GM19043 (cell line): Measurements from ENCODE around the gene F9.
A peak's percentile ranks its signal among the peaks of the same experiment; 100 is the strongest.
"Not testable (repeated sequence)": the region's sequence is repeated elsewhere in the genome, so short reads cannot be mapped to it uniquely, and the experiment has no call there.

ENCODE experiments used
- ATAC-seq: cut with Tn5 transposase; IDR thresholded peaks from one replicate; pipeline ENCODE4 v1.9.1; 2021; ENCODE audit warnings: low read depth; ENCODE audit not compliant: unreplicated experiment

The F9 gene

DNA sequence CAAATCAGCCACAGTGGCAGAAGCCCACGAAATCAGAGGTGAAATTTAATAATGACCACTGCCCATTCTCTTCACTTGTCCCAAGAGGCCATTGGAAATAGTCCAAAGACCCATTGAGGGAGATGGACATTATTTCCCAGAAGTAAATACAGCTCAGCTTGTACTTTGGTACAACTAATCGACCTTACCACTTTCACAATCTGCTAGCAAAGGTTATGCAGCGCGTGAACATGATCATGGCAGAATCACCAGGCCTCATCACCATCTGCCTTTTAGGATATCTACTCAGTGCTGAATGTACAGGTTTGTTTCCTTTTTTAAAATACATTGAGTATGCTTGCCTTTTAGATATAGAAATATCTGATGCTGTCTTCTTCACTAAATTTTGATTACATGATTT lies at the start of gene F9:
F9 (plus strand) TSS at position 190 of the 400 bp plus-strand sequence; CDS start at position 216, 26 bp downstream.
- no peak for ATAC-seq

DNA sequence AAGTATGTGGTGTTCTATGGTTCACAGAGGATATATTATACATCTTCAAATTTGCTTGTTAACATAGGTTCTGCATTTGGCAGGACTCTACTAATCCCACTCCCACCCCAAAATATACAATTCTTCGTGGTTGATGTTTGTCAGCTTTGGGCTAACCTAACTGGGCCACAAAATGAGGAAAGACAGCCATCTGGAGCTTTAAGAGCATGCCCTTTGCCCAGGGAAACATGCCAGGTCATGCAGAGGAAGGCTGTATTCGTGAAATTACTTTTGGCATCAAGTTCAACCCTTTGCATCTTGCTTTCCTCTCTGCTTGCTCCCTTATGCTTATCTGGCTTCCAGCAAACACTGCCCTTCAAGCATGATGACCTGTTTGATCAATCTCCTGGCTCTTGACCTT lies 46.8 kb upstream of the F9 start:
- no peak for ATAC-seq

DNA sequence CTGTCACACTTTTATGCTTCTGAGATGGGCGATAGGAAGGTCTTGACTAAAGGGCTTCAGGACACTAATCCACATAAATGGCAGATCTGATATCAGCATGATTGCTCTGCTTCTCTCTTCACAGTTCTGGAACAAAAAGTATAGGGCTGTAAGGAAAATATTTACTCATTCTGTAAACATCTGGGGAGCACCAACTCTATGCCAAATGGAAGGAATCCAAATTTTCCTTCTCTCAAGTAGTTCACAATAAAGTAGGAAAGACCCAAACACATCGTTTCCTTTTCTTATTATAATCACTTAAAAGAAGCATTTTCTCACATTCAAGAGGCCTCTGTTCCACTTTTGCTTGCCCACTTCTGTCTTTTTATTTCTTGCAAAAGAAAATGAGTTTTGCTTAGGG lies 45.9 kb upstream of the F9 start:
- no peak for ATAC-seq

DNA sequence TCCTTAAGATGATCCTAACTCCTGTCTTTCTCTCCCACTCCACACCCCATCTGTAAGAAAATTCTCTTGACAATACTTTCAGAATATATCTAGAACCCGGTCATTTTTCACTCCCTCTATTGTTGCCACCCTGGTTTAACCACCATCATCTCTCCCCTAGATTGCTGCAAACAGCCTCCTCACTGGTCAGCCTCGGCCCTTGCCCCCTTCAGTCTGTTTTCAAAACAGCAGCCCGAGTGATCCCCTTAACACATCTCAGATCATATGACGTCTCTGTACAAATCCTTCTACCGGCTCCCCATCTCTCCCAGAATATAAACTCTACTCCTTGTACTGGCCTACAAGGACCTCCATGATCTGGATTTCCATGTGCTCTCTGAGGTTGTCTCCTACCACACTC lies 35.2 kb upstream of the F9 start:
- ATAC-seq: no peak

DNA sequence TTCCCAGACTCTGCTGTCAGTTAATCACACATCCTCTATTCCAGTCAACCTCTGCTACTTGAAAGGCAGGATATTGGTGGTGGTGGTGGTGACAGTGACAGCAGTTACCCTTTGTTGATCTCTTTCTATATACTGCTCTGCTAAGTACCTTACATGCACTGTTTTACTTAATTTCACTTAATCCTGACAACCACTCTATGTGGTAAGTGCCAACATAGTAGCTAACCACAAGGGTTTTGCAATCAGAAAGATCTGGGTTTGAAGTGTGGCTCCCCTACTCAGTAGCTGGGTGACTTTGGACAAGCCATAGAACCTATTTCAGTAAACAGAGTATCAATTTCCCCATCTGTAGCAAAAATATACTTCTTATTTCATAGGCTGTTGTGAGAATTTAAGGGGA lies 24.2 kb upstream of the F9 start:
- ATAC-seq: no peak

DNA sequence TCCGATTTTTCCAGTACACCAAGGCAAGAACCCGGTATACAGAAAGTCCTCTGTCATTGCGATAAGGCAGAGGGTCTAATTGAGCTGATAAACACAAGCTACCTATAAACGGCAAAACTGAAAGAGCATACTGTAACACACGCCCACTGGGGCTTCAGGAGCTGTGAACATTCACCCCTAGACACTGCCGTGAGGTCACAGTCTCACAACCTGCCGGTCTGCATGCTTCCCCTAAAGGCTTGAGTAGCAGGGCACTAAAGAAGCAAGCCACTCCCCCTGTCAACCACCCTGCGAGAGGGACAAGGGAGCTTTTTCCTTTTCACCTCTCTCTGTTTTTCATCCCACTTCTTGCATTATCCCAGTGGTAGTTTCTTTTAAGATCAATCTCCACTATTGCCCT lies 22.4 kb upstream of the F9 start:
- no peak for ATAC-seq

DNA sequence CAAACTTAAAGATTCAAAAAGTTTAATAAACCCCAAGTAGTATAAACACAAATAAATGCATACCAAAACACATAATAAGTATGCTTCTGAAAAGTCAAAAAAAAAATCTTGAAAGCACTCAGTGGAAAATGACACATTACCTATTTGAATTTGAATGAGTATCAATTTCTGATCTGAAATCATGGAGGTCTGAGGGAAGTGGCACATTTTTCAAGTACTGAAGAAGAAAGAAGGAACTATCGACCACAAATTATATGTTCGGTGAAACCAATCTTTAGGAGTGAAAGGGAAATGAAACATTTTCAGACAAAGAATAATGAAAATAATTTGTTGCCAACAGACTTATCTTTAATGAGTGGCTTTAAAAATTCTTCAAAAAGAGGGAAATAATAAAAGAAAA lies 12.1 kb upstream of the F9 start:
- ATAC-seq: no peak

DNA sequence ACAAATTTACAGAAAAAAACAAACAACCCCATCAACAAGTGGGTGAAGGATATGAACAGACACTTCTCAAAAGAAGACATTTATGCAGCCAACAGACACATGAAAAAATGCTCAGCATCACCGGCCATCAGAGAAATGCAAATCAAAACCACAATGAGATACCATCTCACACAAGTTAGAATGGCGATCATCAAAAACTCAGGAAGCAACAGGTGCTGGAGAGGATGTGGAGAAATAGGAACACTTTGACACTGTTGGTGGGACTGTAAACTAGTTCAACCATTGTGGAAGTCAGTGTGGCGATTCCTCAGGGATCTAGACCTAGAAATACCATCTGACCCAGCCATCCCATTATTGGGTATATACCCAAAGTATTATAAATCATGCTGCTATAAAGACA lies 1.7 kb upstream of the F9 start:
- not testable (repeated sequence) for ATAC-seq

DNA sequence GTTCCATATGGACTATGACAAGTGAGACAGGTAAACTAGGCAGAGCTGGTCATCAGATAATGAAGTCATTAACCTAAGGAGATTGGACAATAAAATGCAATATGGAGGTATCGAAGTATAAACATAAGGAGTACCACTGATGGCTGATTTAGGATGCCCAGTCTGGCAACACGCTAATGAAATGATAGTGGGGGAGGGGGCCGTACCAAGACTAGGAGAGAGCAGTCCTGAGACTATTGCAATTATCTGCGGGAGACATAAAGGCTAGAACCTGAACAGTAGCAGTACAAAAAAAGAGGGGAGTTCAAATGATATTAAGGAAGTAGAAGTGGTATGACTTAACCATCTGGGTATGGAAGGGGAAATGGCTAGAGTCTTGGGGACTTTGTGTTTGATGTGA lies 2.3 kb downstream of the F9 start:
- no peak for ATAC-seq

DNA sequence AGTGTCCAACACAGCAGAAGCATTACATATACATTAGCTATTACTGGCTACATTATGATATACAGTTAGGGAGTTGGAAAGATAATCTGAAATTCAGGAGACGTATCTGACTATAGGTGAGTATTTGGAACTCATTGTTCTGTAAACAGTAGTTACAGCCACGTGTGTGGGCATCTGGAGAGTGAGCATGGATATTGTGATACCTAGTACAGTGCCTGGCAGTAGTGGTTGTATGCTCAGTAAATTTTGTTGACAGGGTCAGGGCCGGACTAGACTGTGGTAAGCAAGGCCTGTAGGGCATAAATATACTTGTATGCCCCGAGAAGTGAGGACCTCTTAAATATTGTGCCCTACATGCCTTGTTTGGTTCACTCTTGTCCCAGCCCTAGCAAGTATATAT lies 2.9 kb downstream of the F9 start:
- no peak for ATAC-seq

DNA sequence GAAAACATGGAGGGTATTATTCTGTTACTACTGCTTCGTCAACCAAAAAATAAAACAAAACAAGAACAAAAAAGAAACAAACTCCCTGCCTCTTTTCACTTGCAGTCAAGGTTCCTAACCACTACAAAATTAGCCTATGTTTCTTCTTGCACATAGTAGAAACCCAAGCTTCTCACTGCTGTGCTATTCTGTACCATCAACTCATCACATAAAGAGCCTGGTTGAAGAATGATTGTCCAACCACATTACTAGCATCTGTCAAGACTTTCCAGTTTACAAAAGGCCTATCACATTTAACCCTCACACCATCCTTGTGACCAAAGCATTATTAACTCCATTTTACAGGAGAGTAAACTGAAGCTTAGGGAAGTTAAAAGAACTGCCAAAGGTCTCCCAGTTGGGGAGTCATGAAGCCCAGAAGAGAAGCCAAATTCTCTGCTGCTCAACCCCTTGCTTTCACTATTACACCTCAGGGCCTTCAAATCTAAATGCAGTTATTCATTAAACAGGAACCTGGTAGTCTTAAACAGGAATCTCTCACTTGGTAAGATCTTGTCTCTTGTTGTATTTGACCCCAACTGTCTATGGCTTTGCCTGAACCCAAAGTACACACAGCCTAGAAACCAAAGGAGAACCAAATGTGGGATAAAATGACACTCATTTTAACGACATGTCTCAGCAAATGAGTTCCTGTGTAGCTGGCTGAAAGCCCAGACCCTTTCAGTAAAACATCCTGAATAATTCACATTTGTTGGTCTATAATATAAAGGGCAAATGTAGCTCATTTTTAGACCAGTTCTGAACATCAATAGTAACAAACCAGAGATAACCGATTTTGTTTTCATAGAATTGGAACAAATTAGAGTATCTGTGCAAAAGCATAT lies 8.6 kb downstream of the F9 start:
- ATAC-seq: peak; percentile 85

DNA sequence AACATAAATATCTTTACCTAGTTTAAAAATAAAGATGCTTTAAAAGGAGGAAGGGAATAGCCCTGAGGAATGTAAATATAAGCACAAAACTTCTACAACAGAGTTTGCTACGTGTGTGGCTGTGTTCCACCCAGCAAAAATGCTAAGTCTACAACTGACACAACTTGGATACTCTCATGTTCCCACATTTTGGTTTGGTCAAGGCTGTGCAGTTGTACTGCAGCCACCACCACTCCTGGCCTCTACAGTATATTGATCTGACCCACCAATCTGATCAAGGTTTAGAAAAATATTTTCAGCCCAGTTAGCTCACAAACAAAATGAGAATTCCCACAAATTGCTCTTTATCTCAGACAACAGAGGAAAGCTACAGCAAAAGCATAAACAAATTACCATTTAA lies 12.1 kb downstream of the F9 start:
- no peak for ATAC-seq

DNA sequence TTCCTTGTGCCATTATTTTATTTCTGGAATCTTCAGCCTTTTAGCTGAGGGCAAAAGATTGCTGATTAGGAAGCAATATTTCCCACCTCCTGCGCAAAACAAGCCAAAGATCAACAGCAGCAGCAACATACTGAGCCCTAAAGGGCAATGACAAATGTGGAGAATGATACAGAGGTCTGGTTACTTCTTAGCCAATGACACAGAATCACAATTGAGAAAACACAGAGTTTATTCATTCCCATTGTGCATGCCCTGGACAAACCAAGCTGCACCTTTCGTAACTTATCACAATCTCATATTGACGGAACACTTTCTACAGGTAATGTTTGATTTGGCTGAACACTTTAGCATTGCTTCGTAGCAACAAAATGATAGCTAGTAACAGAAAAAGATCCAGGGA lies 13.4 kb downstream of the F9 start:
- ATAC-seq: no peak

DNA sequence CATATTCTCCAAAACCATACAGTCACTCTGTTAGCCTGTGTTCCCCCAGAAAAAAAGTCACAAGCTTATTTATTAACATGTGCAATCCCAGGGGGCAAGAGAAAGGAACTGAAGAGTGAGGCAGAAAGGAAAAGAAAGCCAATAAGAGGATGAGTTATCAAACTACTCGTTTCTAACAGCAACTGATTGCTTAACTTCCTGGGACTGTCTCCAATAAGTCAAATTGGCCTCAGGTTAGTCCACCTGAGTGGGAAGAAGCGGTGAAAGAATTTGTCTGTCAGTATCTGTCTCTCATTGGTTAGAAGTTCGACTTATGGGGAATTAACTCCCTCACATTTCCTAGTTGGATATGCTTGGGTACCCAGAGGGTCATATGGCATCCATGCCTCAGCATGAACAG lies 14.1 kb downstream of the F9 start:
- ATAC-seq: no peak

DNA sequence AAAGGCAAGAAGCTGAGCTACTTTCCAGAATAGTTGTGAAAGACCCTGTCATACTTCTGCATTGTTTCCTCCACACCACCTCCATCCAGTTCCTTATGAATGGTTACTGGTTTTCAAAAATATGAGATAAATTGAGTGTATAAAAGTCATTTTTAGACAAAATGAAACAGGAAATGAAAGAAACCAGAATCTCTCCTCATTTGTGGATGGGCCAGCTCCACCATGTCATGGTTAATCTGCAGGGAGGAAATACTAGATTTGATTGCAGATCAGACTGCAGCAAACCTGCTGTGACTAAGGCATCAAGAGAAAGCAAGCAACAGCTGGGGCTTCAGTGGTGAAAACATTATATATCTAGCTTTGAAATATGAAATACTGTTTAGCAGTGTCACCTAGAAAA lies 23.8 kb downstream of the F9 start:
- ATAC-seq: peak; percentile 24

DNA sequence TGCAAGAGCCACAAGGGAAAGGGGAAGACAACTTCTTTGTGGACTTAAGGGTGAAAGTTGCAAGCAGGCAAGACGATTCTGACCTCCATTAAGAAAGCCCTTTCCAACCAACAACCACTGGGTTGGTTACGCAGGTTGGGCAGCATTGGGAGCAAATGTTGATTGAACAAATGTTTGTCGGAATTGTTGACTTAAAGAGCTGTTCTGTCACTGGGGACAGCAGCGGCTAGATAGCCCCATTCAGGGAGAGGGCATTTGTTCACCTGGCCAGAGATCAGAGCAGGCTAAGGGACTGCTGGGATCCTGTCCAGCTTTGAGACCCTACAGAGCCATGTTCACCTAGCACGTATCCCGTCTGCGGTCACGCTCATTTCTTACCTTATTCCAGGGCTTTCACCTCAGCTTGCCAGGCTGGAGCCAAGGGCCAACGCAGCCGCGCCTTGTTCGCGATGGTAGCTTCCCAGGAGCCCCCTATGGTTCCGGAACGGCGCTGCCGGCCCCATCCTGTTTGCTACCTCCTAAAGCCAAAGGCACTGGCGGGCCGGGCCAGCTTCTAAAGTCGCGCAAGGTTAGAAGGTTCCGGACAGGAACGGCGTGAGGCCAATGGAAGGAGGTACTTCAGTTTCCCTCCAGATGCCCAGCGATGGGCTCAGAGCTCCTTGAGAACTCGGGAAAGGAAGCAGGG lies 24.6 kb downstream of the F9 start:
- no peak for ATAC-seq

DNA sequence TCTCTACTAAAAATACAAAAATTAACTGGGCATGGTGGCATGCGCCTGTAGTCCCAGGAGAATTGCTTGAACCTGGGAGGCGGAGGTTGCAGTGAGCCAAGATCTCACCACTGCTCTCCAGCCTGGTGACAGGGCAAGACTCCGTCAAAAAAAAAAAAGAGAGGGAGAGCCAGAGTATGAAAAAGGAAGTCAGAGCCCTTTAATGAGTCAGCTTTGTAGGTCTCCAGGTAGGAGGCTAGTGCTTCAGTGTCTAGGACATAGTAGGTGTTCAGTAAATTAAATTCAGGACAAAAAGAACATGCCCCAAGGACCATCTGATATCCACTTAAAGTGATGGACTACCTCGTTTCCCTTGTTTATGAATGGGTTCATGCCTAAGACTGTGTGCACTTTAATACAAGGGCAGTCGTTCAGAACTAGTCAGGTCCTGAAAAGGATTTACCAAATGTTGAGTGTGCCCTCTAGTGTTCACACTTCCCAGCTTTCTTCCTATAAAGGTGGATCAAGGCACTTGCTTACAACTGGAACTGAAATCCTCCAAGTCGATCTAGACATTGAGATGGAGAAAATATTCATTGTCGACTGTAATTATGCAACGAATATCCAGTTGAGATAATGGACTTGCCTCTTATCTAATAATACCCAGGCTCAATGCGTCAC lies 29.0 kb downstream of the F9 start:
- ATAC-seq: peak; percentile 81

DNA sequence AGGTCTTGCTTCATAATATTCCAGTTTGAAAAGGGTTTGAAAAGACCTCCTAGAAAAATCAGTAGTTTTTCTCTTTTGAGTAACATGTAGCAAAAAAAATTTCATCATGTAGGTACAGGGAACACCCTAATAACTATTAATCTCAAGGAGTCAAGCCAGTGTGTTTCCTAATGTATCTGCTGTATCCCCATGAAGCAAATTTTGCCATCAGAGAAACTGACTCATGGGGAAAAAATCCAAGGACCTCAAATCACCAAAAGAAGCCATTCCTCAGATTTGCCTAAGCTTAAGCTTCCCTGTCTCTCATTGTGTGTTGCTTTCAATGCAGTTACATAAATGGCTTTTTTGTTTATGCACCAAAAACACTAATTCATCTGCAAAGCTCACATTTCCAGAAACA lies 29.7 kb downstream of the F9 start:
- ATAC-seq: no peak

DNA sequence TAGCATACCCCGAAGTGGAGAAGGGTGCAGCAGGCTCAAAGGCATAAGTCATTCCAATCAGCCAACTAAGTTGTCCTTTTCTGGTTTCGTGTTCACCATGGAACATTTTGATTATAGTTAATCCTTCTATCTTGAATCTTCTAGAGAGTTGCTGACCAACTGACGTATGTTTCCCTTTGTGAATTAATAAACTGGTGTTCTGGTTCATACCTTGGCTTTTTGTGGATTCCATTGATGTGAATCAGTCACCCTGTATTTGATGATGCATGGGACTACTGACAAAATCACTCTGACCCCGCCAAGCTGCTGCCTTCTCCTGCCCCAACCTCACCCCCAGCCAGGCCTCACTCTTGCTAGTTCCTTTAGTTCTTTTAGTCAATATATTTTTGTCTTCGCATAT lies 32.7 kb downstream of the F9 start:
- no peak for ATAC-seq

DNA sequence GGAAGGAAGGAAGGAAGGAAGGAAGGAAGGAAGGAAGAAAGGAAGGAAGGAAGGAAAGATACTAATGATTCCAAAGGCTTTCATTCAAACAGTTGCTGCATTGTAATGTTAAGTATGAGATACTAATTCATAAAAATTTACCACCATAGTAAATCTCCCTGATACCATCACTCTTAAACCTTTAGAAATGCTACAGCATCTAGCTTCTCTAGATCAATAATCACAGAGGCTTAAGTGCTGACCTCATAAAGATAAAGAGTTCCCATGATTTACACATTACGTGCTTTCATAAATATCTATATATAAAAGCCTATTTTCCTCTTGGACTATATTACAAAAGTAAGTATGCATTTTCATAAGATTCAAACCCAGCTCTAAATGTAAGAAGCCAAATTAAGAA lies 36.4 kb downstream of the F9 start:
- ATAC-seq: no peak

DNA sequence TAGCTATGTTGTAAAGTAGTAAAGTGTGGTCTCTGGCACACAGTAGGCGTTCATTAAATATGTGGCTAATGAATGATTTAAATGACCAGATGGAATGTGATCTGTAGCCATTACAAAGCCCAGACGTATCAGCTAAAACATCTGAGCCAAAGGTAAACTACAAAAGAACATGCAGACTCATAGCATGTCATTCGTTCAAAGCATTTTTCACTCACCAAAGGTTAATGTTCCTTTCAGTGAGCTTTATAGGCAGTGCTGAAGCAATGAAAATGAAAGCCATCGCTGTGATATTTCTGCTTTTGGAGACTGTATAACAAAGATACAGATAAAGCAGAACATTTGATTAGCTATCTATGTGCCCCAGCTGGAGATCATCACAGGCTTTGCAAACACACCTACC lies 50.5 kb downstream of the F9 start:
- ATAC-seq: no peak

DNA sequence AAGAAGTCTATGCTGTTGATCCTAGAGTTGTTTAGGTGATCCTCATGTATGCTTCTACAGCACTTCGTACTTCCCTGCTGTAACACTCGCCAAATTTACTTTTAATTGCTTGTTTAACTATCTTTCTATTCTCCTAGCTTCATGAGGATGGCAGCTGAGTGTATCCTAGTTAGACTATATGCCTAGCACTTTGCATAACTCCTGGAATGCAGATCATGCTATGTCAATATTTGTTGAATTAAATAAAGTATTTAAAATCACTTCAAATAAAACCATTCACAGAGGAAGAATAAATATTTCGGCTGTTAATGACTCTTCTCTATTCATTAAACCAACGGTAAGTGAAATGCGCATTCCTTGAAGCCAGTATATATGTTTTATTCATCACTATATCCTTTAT lies 55.1 kb downstream of the F9 start:
- no peak for ATAC-seq
